Activated T-cell treated with anti-CD3 and anti-CD28 coated beads, Interleukin-2, amount 50 U/mL, for 72 hours (primary cell): ENCODE measurements around the gene C15orf40. TPM values are rescaled to one million over a fixed set of nuclear protein-coding genes. Genes with fewer than 3 reads are reported as not detected.
"Not testable (repeated sequence)": the region's sequence is repeated elsewhere in the genome, so short reads cannot be mapped to it uniquely, and the experiment has no call there.

Source experiments
- ATAC-seq, 2 donors: fragments of 150-1000 bp; cut with Tn5 transposase; replicated peaks in 1 of 2; 2 replicates each; pipeline ENCODE4 v1.10.0; 2021; ENCODE audit warnings: moderate library complexity in 2 of 2, mild to moderate bottlenecking in 1 of 2
- DNase-seq, 2 donors: peaks; one replicate each; pipeline ENCODE4 v3.0.0; 2021 to 2022; ENCODE audit warnings: mixed read lengths in 1 of 2
- H3K27ac Mint-ChIP-seq: one replicate; pipeline ENCODE4 v1.8.0; 2022; ENCODE audit warnings: mild to moderate bottlenecking, moderate library complexity, mixed read lengths
- H3K27me3 Mint-ChIP-seq: one replicate; pipeline ENCODE4 v1.8.0; 2022; ENCODE audit warnings: low read depth, mixed read lengths
- H3K36me3 Mint-ChIP-seq, 2 donors: one replicate each; pipeline ENCODE4 v1.8.0; 2022; ENCODE audit warnings: mixed read lengths in 2 of 2, mild to moderate bottlenecking in 1 of 2; ENCODE audit not compliant: insufficient read depth in 2 of 2
- H3K4me1 Mint-ChIP-seq: one replicate; pipeline ENCODE4 v1.8.0; 2022; ENCODE audit warnings: low read depth, mixed read lengths
- H3K4me3 Mint-ChIP-seq, 2 donors: one replicate each; pipeline ENCODE4 v1.8.0; 2022; ENCODE audit warnings: mild to moderate bottlenecking in 2 of 2, mixed read lengths in 2 of 2, moderate library complexity in 2 of 2
- H3K9me3 Mint-ChIP-seq, 2 donors: one replicate each; pipeline ENCODE4 v1.8.0; 2022; ENCODE audit warnings: mixed read lengths in 2 of 2
- total RNA-seq, 2 donors: library from RNA; stranded (reverse); gene quantifications; one replicate each; pipeline ENCODE4 v1.2.3, GENCODE V29; 2022

Gene C15orf40
- 10 to 100 TPM; 31.5 to 40.8 TPM for total RNA-seq

DNA sequence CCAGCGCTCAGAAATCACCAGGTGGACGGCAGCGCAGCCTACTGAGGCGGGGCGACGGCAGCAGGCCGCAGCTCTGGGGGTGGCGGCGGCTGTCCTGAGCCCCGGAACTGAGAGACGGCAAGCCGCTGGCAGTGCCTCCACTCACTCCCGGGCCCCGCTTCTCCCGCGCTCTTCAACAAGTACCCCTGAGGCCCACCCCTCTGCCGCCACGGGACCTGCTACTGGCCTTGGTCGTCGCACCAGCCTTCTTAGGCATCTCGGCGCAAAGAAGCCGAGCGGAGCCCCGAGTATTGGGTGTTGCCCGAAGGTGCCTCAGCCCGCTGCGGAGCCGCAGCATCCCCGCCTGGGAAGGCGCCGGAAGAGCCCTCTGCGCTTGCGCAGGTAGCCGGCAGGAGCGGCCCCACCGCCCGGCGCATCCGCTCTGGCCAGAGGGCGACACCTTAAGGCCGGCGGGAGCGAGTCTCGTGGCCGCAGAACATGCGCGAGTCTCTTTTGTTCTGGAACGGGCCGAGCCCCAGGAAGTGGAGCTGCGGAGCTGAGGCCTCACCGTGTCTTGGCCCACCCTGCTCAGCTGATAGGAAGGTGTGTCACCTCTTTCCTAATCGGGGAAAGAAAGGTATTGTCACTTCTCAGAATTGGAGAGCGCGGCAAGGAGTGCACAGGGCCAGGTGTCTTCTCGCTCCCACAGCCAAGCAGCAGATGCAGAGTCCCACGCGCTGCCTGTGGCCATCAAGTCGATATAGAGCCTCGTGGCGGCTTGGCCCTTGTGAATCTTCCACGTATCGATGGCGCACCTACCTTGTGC, at the start of gene C15orf40:
TSS of gene C15orf40 (minus strand) at position 369 of the 805 bp plus-strand sequence. CDS start at position 337, 32 bp downstream.
- Mint-ChIP-seq H3K4me3 (peak within 1 kb of the TSS; percentile 82 to 95), H3K9me3 (peaks cover 0 to 3% of the 10 kb centered on the region in 2 donors), H3K4me1 (peaks cover 53% of the 10 kb centered on the region), H3K27me3 (no peaks in the 10 kb centered on the region), H3K27ac (peak within 1 kb of the TSS; percentile 96), H3K36me3 (peaks cover 10 to 11% of the 10 kb centered on the region in 2 donors)
- DNase-seq (peak; percentile 89 to 91), ATAC-seq (peak; percentile 88 to 90)

DNA sequence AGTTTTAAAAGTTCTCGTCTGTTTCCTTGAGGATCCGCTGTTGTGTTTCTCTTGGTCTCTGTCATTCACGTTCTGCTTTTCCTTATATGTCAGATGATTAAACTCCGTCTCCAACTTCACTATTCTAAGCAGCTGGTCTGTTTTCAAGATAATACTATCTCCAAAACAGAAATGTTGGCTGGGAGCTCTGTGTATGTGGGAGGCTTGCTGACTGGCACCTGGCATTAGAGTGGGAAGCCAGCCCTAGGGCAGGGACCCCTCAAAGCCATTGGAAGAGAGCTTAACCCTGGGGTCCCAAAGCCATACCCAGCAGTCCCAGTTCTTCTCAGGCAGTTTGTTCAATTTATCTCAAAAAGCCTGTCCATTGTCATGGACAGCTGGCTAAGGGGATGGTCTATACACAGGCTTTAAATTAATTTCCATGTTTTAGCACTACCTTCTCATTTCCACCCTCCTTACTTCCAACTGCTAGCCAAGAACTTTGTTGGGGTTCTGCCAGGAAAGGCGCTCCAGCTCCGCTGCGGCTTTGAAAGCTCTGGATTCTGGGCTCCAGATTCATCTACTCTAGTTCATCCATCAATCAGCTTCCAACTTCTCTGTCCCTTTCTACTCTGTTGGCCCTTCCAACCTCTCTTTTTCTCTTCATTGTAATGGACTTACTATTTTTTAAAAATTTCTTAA, 46.4 kb upstream of the C15orf40 start:
- peaks cover 3 to 14% of the 10 kb centered on the region in 2 donors for H3K36me3 Mint-ChIP-seq
- no peak overlapping the region for H3K4me3 Mint-ChIP-seq
- DNase-seq (no peak), ATAC-seq (no peak)
- H3K27ac Mint-ChIP-seq = peak overlapping the region; percentile 77
- H3K27me3 Mint-ChIP-seq = no peaks in the 10 kb centered on the region
- H3K4me1 Mint-ChIP-seq = peaks cover 5% of the 10 kb centered on the region
- H3K9me3 Mint-ChIP-seq = no peaks in the 10 kb centered on the region

DNA sequence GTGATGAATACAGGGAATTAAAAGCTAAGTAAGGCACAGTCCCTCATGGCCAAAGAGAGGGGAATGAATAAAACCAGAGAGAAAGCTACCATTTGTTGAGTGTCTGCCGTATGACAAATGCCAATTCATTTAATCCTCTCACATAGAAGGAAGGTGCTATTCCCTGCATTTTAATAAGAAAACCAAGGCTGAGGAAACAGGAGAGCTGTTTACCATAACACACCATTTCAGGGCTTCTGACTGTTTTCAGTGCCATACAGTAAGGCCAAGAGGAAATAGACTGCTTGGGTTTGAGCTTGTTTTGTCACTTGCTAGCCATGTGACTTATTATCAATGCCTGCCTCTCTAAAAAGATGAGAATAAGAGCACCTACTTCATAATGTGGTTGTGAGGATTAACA, 45.6 kb upstream of the C15orf40 start:
- peaks cover 5% of the 10 kb centered on the region for H3K4me1 Mint-ChIP-seq
- DNase-seq = no peak
- ATAC-seq = no peak
- no peaks in the 10 kb centered on the region for H3K27me3 Mint-ChIP-seq
- H3K4me3 Mint-ChIP-seq = no peak overlapping the region
- H3K27ac Mint-ChIP-seq = peak overlapping the region; percentile 20
- no peaks in the 10 kb centered on the region for H3K9me3 Mint-ChIP-seq
- peaks cover 3 to 16% of the 10 kb centered on the region in 2 donors for H3K36me3 Mint-ChIP-seq

DNA sequence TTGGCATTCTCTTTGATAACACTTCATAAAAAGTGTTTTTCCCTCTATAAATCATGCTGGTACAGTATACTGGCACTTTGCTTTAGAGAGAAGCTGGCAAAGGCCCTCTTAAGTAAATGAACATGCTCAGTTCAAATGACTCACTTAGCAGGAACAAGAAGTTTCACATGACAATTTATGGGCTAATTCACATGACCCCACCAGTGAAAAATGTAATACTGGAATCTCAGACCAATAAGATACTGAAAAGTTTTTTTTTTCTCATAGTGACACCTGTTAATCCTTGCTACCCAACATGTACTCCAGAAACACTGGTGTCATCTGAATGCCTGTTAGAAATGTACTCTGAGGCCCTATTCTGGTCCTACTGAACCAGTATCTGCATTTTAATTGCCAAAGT, 41.7 kb upstream of the C15orf40 start:
- peaks cover 5% of the 10 kb centered on the region for H3K4me1 Mint-ChIP-seq
- H3K9me3 Mint-ChIP-seq = no peaks in the 10 kb centered on the region
- H3K27me3 Mint-ChIP-seq = no peaks in the 10 kb centered on the region
- H3K27ac Mint-ChIP-seq = no peak overlapping the region
- H3K4me3 Mint-ChIP-seq = no peak overlapping the region
- peaks cover 7 to 22% of the 10 kb centered on the region in 2 donors for H3K36me3 Mint-ChIP-seq
- DNase-seq = no peak
- ATAC-seq = no peak

DNA sequence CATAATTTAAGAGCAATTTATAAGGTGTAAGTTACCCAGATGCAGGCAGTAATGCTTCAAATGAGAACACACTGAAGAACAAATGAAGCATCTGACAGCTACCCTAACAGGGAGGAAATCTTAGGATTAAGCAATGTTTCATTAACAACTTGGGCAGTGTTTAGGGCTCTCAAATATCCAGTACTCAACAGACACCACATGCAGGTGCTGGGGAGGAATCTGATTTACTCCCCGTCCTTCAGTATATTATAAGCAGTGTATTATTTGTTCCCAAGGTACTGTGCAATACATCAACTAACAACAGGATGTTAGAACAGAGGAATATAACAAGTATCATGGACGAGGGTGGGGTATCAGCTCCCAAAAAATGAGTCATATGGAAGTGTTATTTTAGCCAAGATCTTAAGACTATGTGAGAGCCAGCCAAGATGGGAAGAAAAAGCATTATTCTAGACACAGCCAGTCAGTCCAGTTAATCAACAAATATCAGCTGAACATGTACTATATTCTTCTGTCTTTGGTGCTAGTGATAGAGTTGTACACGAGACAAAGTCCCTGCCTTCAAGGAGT, 35.2 kb upstream of the C15orf40 start:
- no peak overlapping the region for H3K4me3 Mint-ChIP-seq
- peaks cover 11 to 30% of the 10 kb centered on the region in 2 donors for H3K36me3 Mint-ChIP-seq
- peak overlapping the region; percentile 87 for H3K27ac Mint-ChIP-seq
- ATAC-seq = no peak
- no peaks in the 10 kb centered on the region for H3K9me3 Mint-ChIP-seq
- no peak for DNase-seq
- H3K4me1 Mint-ChIP-seq = peaks cover 10% of the 10 kb centered on the region
- no peaks in the 10 kb centered on the region for H3K27me3 Mint-ChIP-seq

DNA sequence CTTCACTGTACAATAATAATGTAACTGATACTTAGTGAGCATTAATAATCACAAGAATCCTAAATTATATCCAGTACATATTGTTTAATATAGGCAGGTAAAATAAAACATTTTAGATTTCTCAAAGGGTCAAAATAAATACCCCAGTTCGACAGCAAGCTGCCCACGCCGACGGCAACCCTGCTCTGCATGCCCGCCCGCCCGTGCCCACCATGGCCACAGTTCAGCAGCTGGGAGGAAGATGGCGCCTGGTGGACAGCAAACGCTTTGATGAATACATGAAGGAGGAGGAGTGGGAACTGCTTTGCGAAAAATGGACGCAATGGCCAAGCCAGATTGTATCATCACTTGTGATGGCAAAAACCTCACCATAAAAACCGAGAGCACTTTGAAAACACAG, 32.7 kb upstream of the C15orf40 start:
- H3K36me3 Mint-ChIP-seq = peaks cover 15 to 48% of the 10 kb centered on the region in 2 donors
- no peak overlapping the region for H3K27ac Mint-ChIP-seq
- H3K4me1 Mint-ChIP-seq = peaks cover 18% of the 10 kb centered on the region
- ATAC-seq (no peak), DNase-seq (no peak)
- no peaks in the 10 kb centered on the region for H3K27me3 Mint-ChIP-seq
- H3K9me3 Mint-ChIP-seq = no peaks in the 10 kb centered on the region
- H3K4me3 Mint-ChIP-seq = no peak overlapping the region

DNA sequence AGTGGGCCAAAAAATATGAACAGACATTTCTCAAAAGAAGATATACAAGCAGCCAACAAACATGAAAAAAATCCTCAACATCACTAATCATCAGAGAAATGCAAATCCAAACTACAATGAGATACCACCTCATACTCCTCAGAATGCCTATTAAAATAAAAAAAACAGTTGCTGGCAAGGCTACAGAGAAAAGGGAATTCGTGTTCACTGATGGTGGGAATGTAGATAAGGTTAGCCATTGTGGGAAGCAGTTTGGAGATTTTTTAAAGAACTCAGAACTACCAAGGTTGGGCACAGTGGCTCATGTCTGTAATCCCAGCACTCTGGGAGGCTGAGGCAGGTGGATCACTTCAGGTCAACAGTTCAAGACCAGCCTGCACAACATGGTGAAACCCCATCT, 27.8 kb upstream of the C15orf40 start:
- H3K36me3 Mint-ChIP-seq = peaks cover 11 to 70% of the 10 kb centered on the region in 2 donors
- no peak overlapping the region for H3K4me3 Mint-ChIP-seq
- no peaks in the 10 kb centered on the region for H3K27me3 Mint-ChIP-seq
- H3K9me3 Mint-ChIP-seq = no peaks in the 10 kb centered on the region
- H3K27ac Mint-ChIP-seq = peak overlapping the region; percentile 94
- H3K4me1 Mint-ChIP-seq = peaks cover 29% of the 10 kb centered on the region
- no peak for ATAC-seq
- no peak for DNase-seq

DNA sequence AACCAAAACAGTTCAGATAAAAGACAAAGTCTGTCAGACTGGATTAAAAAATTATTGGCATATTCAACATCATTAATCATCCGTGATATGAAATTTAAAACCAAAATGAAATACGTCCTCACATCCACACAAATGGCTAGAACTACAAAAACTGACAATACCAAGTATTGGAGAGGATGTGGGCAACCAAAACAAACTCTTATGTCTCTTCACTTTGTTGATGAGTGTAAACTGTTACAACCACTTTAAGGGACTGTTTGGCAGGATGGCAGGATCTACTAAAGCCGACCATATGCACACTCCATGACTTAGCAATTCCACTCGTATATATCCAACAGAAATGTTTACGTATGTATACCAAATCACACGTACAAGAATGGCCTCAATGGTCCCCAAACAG, 24.8 kb upstream of the C15orf40 start:
- Mint-ChIP-seq H3K36me3 (peaks cover 14 to 78% of the 10 kb centered on the region in 2 donors), H3K27me3 (no peaks in the 10 kb centered on the region), H3K9me3 (peaks cover 0 to 2% of the 10 kb centered on the region in 2 donors), H3K4me1 (peaks cover 25% of the 10 kb centered on the region), H3K4me3 (no peak overlapping the region), H3K27ac (peak overlapping the region; percentile 76)
- ATAC-seq (no peak), DNase-seq (no peak)

DNA sequence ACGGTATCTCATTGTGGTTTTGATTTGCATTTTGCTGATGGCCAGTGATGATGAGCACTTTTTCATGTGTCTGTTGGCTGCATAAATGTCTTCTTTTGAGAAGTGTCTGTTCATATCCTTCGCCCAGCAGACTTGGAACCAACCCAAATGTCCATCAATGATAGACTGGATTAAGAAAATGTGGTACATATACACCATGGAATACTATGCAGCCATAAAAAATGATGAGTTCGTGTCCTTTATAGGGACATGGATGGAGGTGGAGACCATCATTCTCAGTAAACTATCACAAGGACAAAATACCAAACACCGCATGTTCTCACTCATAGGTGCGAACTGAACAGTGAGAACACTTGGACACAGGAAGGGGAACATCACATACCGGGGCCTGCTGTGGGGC, 19.8 kb upstream of the C15orf40 start:
- H3K4me3 Mint-ChIP-seq, H3K27ac Mint-ChIP-seq, H3K27me3 Mint-ChIP-seq, DNase-seq, H3K4me1 Mint-ChIP-seq, ATAC-seq, H3K9me3 Mint-ChIP-seq: not testable (repeated sequence)
- H3K36me3 Mint-ChIP-seq = peaks cover 6 to 50% of the 10 kb centered on the region in 2 donors

DNA sequence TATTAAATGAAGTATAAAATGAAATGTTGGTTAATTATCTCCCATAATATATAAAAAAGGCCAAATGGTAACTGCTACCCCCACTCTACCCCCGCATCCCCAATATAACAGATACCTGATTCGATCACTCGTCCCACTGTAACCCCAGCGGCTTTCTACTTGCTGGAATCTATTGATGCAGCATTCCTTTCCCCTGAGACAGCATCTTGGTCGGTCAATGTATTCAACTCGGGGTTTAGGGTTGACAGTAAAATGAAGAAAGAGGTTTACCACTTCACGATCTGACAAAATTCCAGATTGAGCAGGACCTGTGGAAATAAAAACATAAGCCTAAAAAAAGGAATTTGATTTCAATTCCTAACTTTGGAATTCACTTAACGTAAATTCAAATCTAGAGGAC, 18.6 kb upstream of the C15orf40 start:
- Mint-ChIP-seq H3K9me3 (peaks cover 0 to 2% of the 10 kb centered on the region in 2 donors), H3K4me1 (no peaks in the 10 kb centered on the region), H3K27me3 (no peaks in the 10 kb centered on the region), H3K36me3 (peaks cover 6 to 42% of the 10 kb centered on the region in 2 donors), H3K27ac (no peak overlapping the region), H3K4me3 (no peak overlapping the region)
- DNase-seq (no peak), ATAC-seq (no peak)

DNA sequence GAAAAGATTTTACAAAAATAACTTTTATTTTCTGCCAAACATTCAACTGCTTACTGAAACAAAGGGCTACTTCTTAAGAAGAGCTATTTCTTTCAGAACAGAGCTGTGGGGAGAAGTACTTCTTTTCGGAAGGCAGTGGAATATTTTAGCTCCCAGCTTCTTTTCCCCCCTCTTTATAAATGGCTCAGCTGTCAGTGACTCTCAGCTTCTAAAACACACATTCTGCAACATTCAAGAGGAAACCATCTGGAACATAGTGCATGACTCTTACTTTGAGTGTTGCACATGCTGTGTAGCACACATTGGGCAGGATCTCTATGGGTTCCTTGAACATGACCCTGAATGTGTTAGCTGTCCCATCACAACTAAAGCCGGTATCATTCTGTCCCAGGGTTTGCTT, 7.0 kb upstream of the C15orf40 start:
- H3K27ac Mint-ChIP-seq = no peak overlapping the region
- DNase-seq = no peak
- peaks cover 2 to 6% of the 10 kb centered on the region in 2 donors for H3K36me3 Mint-ChIP-seq
- no peaks in the 10 kb centered on the region for H3K9me3 Mint-ChIP-seq
- no peak overlapping the region for H3K4me3 Mint-ChIP-seq
- H3K27me3 Mint-ChIP-seq = no peaks in the 10 kb centered on the region
- H3K4me1 Mint-ChIP-seq = peaks cover 21% of the 10 kb centered on the region
- ATAC-seq = no peak

DNA sequence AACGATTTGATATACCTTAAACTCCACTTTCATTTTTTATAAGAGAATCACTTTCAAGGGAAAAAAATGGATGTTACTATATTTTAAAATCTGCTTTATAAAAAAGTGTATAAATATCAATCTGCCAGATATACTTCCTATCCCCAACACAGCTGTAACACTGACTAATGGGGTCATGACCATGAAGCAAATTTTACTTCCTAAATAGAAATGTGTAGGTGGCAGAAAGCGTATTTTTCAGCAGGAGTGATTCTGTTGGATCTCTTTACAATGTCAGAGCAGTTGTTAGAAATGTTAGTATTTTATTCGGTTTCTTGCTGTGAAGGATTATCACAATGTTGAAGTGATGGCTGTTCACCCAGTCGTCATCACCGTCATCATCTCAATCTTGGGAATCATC, 5.5 kb upstream of the C15orf40 start:
- Mint-ChIP-seq H3K27ac (no peak overlapping the region), H3K36me3 (peaks cover 5 to 6% of the 10 kb centered on the region in 2 donors), H3K27me3 (no peaks in the 10 kb centered on the region), H3K9me3 (peaks cover 0 to 3% of the 10 kb centered on the region in 2 donors), H3K4me3 (no peak overlapping the region), H3K4me1 (peaks cover 35% of the 10 kb centered on the region)
- DNase-seq (no peak), ATAC-seq (no peak)

DNA sequence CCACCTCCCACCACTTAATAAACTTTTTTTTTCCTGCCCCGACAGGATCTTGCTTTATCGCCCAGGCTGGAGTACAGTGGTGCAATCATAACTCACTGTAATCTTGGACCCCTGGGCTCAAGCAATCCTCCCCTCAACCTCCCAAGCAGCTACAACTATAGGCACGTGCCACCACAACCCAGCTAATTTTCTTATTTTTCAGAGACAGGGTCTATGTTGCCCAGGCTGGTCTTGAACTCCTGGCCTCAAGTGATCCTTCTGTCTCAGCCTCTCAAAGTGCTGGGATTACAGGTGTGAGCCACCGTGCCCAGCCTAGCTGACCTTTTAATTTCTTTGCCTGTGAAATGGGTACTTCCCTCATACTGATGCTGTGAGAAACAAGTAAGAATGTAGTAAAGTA, 3.9 kb upstream of the C15orf40 start:
- no peak overlapping the region for H3K4me3 Mint-ChIP-seq
- ATAC-seq (no peak), DNase-seq (no peak)
- H3K27me3 Mint-ChIP-seq = no peaks in the 10 kb centered on the region
- H3K4me1 Mint-ChIP-seq = peaks cover 43% of the 10 kb centered on the region
- H3K27ac Mint-ChIP-seq = no peak overlapping the region
- H3K36me3 Mint-ChIP-seq = peaks cover 7 to 8% of the 10 kb centered on the region in 2 donors
- H3K9me3 Mint-ChIP-seq = peaks cover 0 to 3% of the 10 kb centered on the region in 2 donors
